Calu3 (cell line): Measurements from ENCODE around the gene CTNNA2. TPM values are rescaled to one million over a fixed set of nuclear protein-coding genes. Genes with fewer than 3 reads are reported as not detected.

Source experiments
- BruUV-seq: library from RNA; stranded (reverse); fragments of 400-500 nt; replicated peaks from 2 replicates; lab custom pipeline; 2021; lab: Mats Ljungman, UMichigan
- CTCF ChIA-PET: fragments of 300-600 bp; sonication (Branson Sonifier 250); formaldehyde crosslinking; loops from one replicate; lab custom pipeline; 2022; ENCODE audit warnings: antibody characterized with exemption; lab: Charles Lee
- DNase-seq: peaks from one replicate; pipeline ENCODE4 v3.0.0; 2022
- H3K27ac Mint-ChIP-seq: one replicate; pipeline ENCODE4 v1.8.0; 2022; ENCODE audit warnings: mixed read lengths; ENCODE audit not compliant: unreplicated experiment
- H3K27me3 Mint-ChIP-seq: one replicate; pipeline ENCODE4 v1.8.0; 2022; ENCODE audit warnings: mixed read lengths; ENCODE audit not compliant: unreplicated experiment
- H3K36me3 Mint-ChIP-seq: one replicate; pipeline ENCODE4 v1.8.0; 2022; ENCODE audit warnings: mild to moderate bottlenecking, moderate library complexity, mixed read lengths; ENCODE audit not compliant: insufficient read depth, unreplicated experiment
- H3K4me1 Mint-ChIP-seq: one replicate; pipeline ENCODE4 v1.8.0; 2022; ENCODE audit warnings: mild to moderate bottlenecking, low read depth, mixed read lengths; ENCODE audit not compliant: unreplicated experiment
- H3K4me3 Mint-ChIP-seq: one replicate; pipeline ENCODE4 v1.8.0; 2022; ENCODE audit warnings: mild to moderate bottlenecking, low read depth, moderate library complexity, mixed read lengths; ENCODE audit not compliant: unreplicated experiment
- H3K9me3 Mint-ChIP-seq: one replicate; pipeline ENCODE4 v1.8.0; 2022; ENCODE audit warnings: low read depth, mixed read lengths; ENCODE audit not compliant: unreplicated experiment
- intact Hi-C: fragments of 100-400 bp; cut with micrococcal nuclease; formaldehyde crosslinking; loops from one replicate; pipeline ENCODE4 v1.10.0; 2022; ENCODE audit not compliant: unreplicated experiment
- total RNA-seq: library from RNA; stranded (reverse); gene quantifications from 2 replicates; pipeline ENCODE4 v1.2.3, GENCODE V29; 2022
- TF ChIP-seq, protein P1 (sequence below): fragments of 200-600 bp; IDR thresholded peaks from one replicate; pipeline ENCODE4 v1.8.0; 2022; ENCODE audit warnings: antibody characterized with exemption; ENCODE audit not compliant: unreplicated experiment

CTNNA2 gene
- total RNA-seq, 1 experiment from 2014 or later: not detected

DNA sequence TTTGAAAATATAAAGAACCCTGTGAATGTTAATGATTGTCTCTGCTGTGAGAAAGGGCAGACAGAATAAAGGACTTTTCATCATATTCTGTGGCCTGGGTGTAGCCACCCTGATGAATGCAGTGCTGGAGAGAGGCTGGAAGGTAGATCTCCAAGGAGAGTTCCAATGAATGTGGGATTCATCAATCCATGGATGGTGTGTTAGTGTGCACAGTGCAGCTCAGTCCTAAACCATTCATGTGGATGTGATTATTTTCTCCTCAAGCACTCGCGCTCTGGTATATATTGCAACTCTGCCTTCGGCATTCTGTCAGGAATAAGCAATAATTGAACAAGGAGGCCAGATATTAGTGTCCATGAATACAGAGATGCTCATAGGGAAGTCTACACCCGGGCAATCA, 744.6 kb downstream of the CTNNA2 start:
- intact Hi-C loops: no loop called here
- Mint-ChIP-seq H3K27ac (no peak overlapping the region), H3K4me1 (no peaks in the 10 kb centered on the region), H3K9me3 (peaks cover 5% of the 10 kb centered on the region), H3K36me3 (no peaks in the 10 kb centered on the region), H3K4me3 (no peak overlapping the region), H3K27me3 (no peaks in the 10 kb centered on the region)
- DNase-seq: no peak
- CTCF ChIA-PET: interaction anchor here (0.6 kb wide), 1 partner anchor 18 kb away, joined by 3 read pairs; no protein-coding TSS in a partner anchor
- TF ChIP-seq, protein P1, sequence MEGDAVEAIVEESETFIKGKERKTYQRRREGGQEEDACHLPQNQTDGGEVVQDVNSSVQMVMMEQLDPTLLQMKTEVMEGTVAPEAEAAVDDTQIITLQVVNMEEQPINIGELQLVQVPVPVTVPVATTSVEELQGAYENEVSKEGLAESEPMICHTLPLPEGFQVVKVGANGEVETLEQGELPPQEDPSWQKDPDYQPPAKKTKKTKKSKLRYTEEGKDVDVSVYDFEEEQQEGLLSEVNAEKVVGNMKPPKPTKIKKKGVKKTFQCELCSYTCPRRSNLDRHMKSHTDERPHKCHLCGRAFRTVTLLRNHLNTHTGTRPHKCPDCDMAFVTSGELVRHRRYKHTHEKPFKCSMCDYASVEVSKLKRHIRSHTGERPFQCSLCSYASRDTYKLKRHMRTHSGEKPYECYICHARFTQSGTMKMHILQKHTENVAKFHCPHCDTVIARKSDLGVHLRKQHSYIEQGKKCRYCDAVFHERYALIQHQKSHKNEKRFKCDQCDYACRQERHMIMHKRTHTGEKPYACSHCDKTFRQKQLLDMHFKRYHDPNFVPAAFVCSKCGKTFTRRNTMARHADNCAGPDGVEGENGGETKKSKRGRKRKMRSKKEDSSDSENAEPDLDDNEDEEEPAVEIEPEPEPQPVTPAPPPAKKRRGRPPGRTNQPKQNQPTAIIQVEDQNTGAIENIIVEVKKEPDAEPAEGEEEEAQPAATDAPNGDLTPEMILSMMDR: no peak
- BruUV-seq: no TSS peak

DNA sequence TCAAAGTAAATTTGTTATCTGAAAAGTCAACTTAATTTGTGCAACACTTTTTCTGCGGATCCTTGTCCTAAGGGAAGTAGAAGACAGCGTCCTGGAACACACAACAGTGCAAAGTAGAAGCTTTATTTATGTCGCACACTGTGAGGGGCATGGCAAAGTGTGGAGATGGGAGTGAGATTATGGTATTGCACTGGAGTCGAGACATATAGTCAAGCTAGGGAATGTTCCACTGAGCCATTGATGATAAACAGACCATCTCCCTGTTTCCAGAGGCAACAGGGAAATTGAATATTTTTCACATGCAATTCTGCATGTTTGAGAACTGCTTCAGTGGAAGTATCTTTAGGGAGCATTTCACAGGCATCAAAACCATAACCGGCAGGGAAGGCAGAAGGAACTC, 745.5 kb downstream of the CTNNA2 start:
- no peak for DNase-seq
- no peaks in the 10 kb centered on the region for H3K27me3 Mint-ChIP-seq
- peaks cover 3% of the 10 kb centered on the region for H3K9me3 Mint-ChIP-seq
- BruUV-seq: no TSS peak
- TF ChIP-seq, protein P1: no peak
- H3K4me1 Mint-ChIP-seq: no peaks in the 10 kb centered on the region
- intact Hi-C loops: no loop called here
- no peak overlapping the region for H3K4me3 Mint-ChIP-seq
- CTCF ChIA-PET: no interaction called here
- no peak overlapping the region for H3K27ac Mint-ChIP-seq
- no peaks in the 10 kb centered on the region for H3K36me3 Mint-ChIP-seq

DNA sequence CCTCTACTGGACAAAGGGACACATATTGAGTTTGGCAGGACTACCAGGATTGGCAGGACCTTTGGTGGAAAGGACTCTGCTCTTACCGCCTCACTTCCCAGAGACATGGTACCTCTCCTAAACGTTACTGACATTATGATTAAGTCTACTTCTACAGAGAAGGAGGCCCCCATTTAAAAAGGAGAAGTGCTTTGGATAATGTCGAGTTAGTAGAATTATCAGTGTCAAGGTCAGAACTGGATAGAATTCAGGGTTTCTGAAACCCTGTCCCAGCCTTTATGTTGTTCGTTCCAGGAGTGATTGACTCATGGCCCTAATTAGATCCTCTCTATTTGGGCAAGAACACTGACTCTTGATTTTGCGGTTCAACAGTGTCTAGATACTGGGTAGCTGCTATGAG, 745.9 kb downstream of the CTNNA2 start:
- H3K4me1 Mint-ChIP-seq: no peaks in the 10 kb centered on the region
- no peaks in the 10 kb centered on the region for H3K36me3 Mint-ChIP-seq
- intact Hi-C loops: no loop called here
- CTCF ChIA-PET: no interaction called here
- no peaks in the 10 kb centered on the region for H3K27me3 Mint-ChIP-seq
- peaks cover 3% of the 10 kb centered on the region for H3K9me3 Mint-ChIP-seq
- no peak overlapping the region for H3K4me3 Mint-ChIP-seq
- no peak overlapping the region for H3K27ac Mint-ChIP-seq
- BruUV-seq: no TSS peak
- no peak for DNase-seq
- TF ChIP-seq, protein P1: no peak

- no TSS peak for BruUV-seq
- Mint-ChIP-seq H3K4me3 (no peak overlapping the region), H3K9me3 (peaks cover 3% of the 10 kb centered on the region), H3K27me3 (no peaks in the 10 kb centered on the region), H3K27ac (no peak overlapping the region), H3K4me1 (no peaks in the 10 kb centered on the region), H3K36me3 (no peaks in the 10 kb centered on the region)
- intact Hi-C loops: no loop called here
- TF ChIP-seq, protein P1: no peak
- no peak for DNase-seq
- CTCF ChIA-PET: no interaction called here
Observed at GRCh38 chr2:80259292-80259691, 746.4 kb downstream of the CTNNA2 start.
